ENCODE measurements around the gene TNS3.

The TNS3 gene

DNA sequence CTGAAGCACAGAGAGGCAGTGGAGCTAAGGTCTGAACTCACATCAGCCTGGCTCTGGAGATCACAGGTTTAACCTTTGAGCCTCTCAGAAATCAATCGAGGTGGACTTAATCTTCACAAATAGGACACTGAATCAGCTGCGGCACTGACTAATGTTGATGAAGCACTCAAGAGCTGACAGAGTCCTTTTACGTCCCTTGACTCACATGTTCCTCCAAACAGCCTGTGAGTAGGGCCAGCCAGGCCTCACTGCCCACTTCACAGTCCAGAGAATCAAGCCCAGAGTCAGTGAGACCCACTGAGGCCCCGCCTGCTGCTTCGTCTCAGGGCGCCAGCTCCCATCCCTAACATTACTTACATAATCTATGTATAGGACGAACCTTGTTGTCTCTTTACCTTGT lies 63.1 kb downstream of the TNS3 start:
- no peak for DNase-seq

DNA sequence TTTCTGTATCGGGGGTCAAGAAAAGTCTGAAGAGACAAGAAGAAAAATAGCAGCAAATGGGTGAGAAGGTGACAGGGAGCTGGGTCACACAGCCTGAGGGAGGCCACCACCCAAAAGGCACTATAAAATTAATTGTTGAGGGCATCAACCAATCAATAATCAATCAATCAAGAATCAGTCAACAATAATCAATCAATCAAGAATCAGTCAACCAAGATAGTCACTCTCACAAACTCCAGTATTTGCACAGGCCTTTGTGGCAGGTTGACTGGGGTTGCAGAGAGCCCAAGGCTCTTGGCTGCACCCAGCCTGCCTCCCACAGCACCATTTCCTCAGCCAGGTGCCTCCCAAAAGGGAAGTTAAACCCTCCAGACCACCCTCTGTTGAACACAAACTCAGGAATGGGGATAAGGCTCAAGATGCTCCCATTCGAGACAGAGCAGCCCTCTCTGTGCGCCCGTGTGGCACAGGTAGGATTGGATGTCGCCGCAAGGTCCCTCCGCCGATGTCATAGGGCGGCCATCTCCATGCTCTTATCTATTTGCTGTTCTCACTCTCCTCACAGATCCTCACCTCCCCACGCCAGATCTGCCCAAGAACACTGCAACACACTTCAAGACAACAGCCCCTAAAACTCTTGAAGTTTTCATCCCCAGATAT lies 64.0 kb downstream of the TNS3 start:
- DNase-seq, result no peak

DNA sequence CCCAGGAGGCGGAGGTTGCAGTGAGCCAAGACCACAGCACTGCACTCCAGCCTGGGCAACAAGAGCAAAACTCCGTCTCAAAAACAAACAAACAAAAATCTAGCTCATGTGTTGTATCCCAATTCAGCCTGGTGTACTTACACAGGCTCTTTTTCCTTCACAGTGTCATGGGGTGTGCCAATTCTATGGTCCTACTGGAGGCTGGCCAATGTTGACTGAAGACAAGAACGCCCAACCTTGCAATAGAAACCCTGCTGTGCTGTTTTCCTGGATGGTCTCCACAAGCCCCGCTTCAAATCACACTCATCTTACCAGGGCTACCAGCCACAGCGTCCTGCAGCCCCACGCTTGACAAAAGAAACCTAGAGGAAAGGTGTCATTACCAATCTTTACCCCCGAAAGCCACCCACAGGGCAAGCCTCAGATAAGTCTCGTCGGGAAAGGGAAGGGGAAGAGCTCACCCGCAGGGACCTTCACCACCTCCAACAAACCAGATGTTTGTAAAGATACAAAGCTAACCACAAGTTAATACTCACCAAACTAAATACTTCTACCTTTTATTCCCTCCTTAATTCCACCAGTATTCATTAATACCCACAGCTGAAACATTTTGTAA lies 64.8 kb downstream of the TNS3 start:
- DNase-seq, result no peak

- no peak for DNase-seq
Observed at GRCh38 chr7:47516386-47516785, 65.5 kb downstream of the TNS3 start.

- no peak for DNase-seq
Observed at GRCh38 chr7:47515305-47515834, 66.5 kb downstream of the TNS3 start.

GRCh38 chr7:47514818-47515217 lies 67.1 kb downstream of the TNS3 start:
- no peak for DNase-seq

GRCh38 chr7:47514367-47514766 lies 67.5 kb downstream of the TNS3 start:
- DNase-seq, result no peak

- DNase-seq, result no peak
Observed at GRCh38 chr7:47513741-47514241, 68.1 kb downstream of the TNS3 start.

GRCh38 chr7:47512481-47513176 lies 69.3 kb downstream of the TNS3 start:
- DNase-seq, result no peak

DNA sequence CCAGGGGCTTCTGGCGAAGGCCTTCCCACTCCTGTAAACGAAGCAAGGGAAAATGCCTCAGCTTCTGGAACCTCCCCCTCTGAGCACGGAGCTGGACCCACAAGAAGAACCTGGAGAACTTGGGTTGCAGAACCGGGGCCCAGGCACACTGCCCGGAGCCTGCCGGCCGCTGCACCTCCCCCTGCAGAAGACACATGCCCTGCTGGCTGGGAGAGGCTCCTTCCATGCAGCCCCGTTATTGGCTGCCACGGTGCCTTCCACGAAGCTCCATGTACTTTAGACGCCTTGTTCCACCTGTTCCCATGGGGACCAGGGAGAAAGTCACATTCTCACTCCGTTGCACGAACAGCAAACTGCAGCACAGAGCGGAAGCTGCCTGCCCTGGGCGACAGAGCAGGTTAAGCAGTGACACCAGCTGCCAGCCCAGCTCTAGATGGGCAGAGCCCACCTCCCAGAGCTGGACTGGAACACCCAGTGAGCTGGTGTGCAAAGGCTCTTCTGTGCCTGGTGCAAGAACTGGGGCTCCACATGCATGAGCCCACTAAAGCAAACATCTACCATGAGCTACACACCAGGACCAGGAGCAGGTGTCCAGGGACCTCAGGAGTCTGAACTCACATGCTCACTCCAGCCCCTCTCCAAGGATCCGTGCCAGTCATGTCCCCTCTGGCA lies 70.1 kb downstream of the TNS3 start:
- DNase-seq, result no peak

GRCh38 chr7:47510786-47511185 lies 71.1 kb downstream of the TNS3 start:
- DNase-seq, result no peak

- no peak for DNase-seq
Observed at GRCh38 chr7:47510192-47510591, 71.7 kb downstream of the TNS3 start.

- DNase-seq, result no peak
Observed at GRCh38 chr7:47509571-47509970, 72.3 kb downstream of the TNS3 start.

- DNase-seq, result no peak
Observed at GRCh38 chr7:47508389-47509380, 73.2 kb downstream of the TNS3 start.

GRCh38 chr7:47507522-47507921 lies 74.4 kb downstream of the TNS3 start:
- DNase-seq, result no peak

DNA sequence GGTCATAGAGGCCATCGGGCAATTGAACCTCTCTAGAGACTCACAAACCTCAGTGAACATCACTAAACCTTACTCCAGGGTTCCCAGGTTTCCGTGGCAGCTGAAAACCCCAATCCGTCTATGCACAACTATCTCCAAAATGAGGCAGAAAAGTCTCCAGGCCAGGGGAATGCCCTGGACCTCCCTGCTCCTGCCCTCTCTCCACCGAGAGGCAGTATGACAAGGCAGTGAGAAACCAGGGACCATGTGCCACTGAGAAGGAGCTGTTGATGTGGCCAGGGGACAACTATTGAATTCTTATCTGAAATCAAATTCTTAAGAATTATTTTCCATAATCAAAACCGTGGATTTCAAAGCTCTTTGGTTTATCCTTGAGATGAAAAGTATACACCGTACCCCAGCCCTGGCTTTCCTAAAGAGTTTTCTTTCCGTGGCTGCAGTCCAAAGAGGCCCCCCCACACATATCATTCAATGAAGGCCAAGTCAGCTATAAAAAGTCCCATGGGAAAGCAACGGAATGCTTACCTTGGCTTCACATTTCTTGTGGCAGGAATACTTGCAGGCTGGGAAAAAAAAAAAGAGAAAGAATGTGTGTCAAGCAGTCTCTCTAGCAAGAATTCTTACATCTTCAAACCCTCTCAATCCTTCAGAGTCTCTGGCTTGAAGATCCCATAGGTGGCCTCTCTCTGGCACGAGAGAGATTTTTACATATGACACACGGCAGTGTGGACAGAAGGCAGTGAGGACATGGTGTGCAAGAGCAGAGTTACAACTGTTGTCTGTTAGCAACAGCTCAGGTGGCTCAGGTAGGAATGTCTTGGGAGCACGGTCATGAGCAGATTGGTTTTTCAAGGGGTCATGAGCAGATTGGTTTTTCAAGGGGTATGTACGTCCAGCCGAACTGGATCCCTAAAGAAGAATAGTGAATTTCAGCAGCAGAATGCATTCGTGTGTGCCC lies 75.2 kb downstream of the TNS3 start:
- DNase-seq, result no peak

- DNase-seq, result no peak
Observed at GRCh38 chr7:47505312-47506007, 76.5 kb downstream of the TNS3 start.

DNA sequence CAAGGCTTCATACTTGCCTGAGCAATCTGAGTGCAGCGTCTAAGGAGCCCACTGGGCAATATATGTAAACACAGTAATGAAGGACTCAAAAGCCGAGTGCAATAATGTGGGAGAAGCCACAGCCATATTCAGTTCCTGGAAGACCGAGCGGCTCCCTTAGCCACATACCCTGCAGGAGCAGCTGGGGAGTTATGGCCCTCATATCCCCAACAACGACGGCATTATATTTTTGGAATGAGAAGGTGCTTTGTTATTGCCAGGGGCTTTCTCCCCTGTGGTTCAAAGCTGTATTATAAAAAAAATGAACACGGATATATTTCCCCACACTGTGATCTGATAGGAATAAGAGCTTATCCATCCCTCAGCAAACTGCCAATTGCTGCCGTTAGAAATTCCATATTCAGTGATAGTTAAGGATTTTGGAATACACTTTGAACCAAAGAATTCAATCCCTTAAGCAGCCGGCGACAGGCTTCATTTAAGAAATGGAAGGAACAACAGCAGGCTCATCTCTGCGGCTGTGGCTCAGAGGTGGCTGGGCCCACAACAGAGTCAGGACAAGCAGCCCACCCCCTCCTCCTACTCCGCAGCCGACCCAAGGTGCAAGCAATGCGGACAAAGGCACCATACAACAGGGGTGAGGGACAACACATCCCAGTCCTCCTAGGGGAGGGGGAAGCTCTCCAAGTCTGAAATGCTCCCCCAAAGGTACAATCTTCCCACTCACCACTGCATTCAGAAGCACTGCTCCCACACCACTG lies 77.2 kb downstream of the TNS3 start:
- DNase-seq, result no peak

GRCh38 chr7:47503281-47503680 lies 78.6 kb downstream of the TNS3 start:
- no peak for DNase-seq
